ENCODE data around the gene MBOAT2.
A peak's percentile ranks its signal among the peaks of the same experiment; 100 is the strongest.

Gene MBOAT2

DNA sequence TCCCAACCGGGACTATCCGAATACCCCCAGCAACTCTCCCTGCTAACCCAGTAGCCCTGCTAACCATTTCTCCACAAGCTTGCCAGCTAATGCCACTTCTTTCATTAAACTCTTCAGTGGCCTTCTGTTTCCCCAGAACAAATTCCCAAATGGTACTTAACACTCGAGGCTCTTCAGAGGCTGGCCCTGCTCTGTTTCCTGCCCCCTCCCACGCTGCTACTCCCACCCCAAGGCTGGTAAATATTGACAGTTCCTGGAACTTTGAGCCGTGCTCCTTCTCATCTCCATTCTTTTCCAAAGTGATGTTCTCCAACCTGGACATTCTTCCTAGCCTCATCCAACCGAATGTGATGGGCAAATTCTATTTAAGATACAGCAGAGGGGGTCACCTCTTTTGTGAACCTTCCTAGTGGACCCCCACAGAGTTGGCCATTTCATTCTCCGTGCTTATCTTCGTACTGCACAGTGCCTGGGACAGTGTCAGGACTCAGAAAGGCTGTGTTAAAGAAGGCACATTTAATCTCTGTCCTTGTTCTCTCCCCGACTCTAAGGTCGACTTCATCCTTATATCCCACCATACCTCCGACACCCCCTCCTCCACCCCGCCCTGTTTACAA lies 162.9 kb downstream of the MBOAT2 start:
- Histone ChIP-seq H3K36me3 (ENCODE audit: control insufficient read depth, low read length) (peaks cover 4% of the 10 kb centered on the region; the same call in 1 of the 2 replicates), H3K79me2 (ENCODE audit: control insufficient read depth, low read length) (peaks cover 18% of the 10 kb centered on the region), H3K4me1 (ENCODE audit: control insufficient read depth, low read length) (peaks cover 14% of the 10 kb centered on the region), H3K27ac (ENCODE audit: low read depth, low read length) (no peak overlapping the region), H3K4me3 (ENCODE audit: low read length) (no peak overlapping the region), H3F3A (ENCODE audit: control insufficient read depth, insufficient read depth) (no peaks in the 10 kb centered on the region), H3K27me3 (ENCODE audit: control insufficient read depth, low read length) (peaks cover 5% of the 10 kb centered on the region; the same call in 1 of the 2 replicates), H3K9me3 (ENCODE audit: control insufficient read depth, insufficient read depth, low read length) (no peaks in the 10 kb centered on the region), H3K9me2 (replicated peaks; ENCODE audit: control insufficient read depth, low read length) (no peaks in the 10 kb centered on the region), H3K4me2 (ENCODE audit: low read length) (no peak overlapping the region), H4K20me1 (ENCODE audit: control insufficient read depth, insufficient read depth, low read depth, low read length) (no peaks in the 10 kb centered on the region)
- TF ChIP-seq, protein P1, sequence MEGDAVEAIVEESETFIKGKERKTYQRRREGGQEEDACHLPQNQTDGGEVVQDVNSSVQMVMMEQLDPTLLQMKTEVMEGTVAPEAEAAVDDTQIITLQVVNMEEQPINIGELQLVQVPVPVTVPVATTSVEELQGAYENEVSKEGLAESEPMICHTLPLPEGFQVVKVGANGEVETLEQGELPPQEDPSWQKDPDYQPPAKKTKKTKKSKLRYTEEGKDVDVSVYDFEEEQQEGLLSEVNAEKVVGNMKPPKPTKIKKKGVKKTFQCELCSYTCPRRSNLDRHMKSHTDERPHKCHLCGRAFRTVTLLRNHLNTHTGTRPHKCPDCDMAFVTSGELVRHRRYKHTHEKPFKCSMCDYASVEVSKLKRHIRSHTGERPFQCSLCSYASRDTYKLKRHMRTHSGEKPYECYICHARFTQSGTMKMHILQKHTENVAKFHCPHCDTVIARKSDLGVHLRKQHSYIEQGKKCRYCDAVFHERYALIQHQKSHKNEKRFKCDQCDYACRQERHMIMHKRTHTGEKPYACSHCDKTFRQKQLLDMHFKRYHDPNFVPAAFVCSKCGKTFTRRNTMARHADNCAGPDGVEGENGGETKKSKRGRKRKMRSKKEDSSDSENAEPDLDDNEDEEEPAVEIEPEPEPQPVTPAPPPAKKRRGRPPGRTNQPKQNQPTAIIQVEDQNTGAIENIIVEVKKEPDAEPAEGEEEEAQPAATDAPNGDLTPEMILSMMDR (IDR thresholded peaks at IDR 0.05; ENCODE audit: low read depth, low read length, poor library complexity, severe bottlenecking) = no peak
- TF ChIP-seq EZH2phosphoT487 (IDR thresholded peaks at IDR 0.05; ENCODE audit: borderline replicate concordance, low read length) = no peak

DNA sequence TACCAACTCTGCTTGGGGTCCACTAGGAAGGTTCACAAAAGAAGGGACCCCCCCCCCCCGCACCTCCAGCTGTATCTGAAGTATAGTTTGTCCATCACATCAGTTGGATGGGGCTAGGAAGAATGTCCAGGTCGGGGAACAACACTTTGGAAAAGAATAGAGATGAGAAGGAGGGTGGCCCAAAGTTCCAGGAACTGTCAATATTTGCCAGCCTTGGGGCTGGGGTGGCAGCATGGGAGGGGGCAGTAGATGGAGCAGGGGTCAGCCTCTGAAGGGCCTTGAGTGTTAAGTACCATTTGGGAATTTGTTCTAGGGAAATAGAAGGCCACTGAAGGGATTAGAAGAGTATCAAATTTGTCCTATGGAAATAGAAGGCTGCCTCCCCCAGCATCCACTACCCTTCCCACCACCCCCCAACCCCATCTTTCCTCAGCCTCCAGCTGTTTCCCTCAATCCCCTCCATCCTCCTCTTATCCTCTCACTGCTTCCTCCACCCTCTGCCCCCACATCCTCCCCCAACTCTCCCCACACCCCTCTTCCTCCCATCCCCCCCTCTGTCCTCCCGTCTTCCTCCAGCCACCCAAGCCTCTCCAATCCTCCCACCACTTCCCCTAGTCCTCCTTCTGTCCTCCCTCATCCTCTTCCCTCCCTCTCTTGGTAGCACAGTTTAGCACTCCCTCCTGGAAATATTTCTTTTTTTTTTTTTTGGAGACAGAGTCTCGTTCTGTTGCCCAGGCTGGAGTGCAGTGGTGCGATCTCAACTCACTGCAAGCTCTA lies 164.1 kb downstream of the MBOAT2 start:
- peaks cover 7% of the 10 kb centered on the region; the same call in 1 of the 2 replicates for H3K36me3 ChIP-seq (ENCODE audit: control insufficient read depth, low read length)
- no peaks in the 10 kb centered on the region for H4K20me1 ChIP-seq (ENCODE audit: control insufficient read depth, insufficient read depth, low read depth, low read length)
- H3K27ac ChIP-seq (ENCODE audit: low read depth, low read length) = no peak overlapping the region
- peaks cover 14% of the 10 kb centered on the region for H3K4me1 ChIP-seq (ENCODE audit: control insufficient read depth, low read length)
- H3K9me3 ChIP-seq (ENCODE audit: control insufficient read depth, insufficient read depth, low read length) = no peaks in the 10 kb centered on the region
- H3K27me3 ChIP-seq (ENCODE audit: control insufficient read depth, low read length) = no peaks in the 10 kb centered on the region
- H3K4me2 ChIP-seq (ENCODE audit: low read length) = no peak overlapping the region
- H3K4me3 ChIP-seq (ENCODE audit: low read length) = no peak overlapping the region
- H3F3A ChIP-seq (ENCODE audit: control insufficient read depth, insufficient read depth) = no peaks in the 10 kb centered on the region
- no peaks in the 10 kb centered on the region for H3K9me2 ChIP-seq (replicated peaks; ENCODE audit: control insufficient read depth, low read length)
- H3K79me2 ChIP-seq (ENCODE audit: control insufficient read depth, low read length) = peaks cover 30% of the 10 kb centered on the region
- TF ChIP-seq EZH2phosphoT487 (IDR thresholded peaks at IDR 0.05; ENCODE audit: borderline replicate concordance, low read length) = no peak
- TF ChIP-seq, protein P1 (IDR thresholded peaks at IDR 0.05; ENCODE audit: low read depth, low read length, poor library complexity, severe bottlenecking) = no peak

DNA sequence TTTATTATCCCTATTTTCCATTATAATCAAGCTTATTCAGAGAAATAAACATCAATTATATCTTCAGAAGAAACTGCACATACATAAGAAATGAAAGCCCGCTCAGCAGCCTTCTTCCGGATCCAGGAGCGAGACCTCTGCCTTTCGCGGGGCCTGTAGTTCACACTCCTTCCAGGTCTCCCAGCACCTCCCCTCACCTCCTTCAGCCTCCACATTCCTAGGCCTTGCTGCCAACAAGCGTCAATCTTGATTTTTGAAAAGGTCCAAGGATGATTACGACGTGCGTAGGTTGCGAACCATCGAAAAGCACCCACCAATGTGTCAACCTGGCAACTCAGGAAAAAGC lies 165.7 kb downstream of the MBOAT2 start:
- peaks cover 14% of the 10 kb centered on the region for H3K4me1 ChIP-seq (ENCODE audit: control insufficient read depth, low read length)
- H3K27me3 ChIP-seq (ENCODE audit: control insufficient read depth, low read length) = no peaks in the 10 kb centered on the region
- no peaks in the 10 kb centered on the region for H3K9me2 ChIP-seq (replicated peaks; ENCODE audit: control insufficient read depth, low read length)
- no peak overlapping the region for H3K27ac ChIP-seq (ENCODE audit: low read depth, low read length)
- no peaks in the 10 kb centered on the region for H3F3A ChIP-seq (ENCODE audit: control insufficient read depth, insufficient read depth)
- H3K79me2 ChIP-seq (ENCODE audit: control insufficient read depth, low read length) = peaks cover 42% of the 10 kb centered on the region
- H3K9me3 ChIP-seq (ENCODE audit: control insufficient read depth, insufficient read depth, low read length) = no peaks in the 10 kb centered on the region
- peaks cover 7% of the 10 kb centered on the region; the same call in 1 of the 2 replicates for H3K36me3 ChIP-seq (ENCODE audit: control insufficient read depth, low read length)
- peak overlapping the region; percentile 89 for H3K4me2 ChIP-seq (ENCODE audit: low read length)
- H3K4me3 ChIP-seq (ENCODE audit: low read length) = peak overlapping the region; percentile 96
- TF ChIP-seq EZH2phosphoT487 (IDR thresholded peaks at IDR 0.05; ENCODE audit: borderline replicate concordance, low read length) = no peak
- TF ChIP-seq, protein P1 (IDR thresholded peaks at IDR 0.05; ENCODE audit: low read depth, low read length, poor library complexity, severe bottlenecking) = no peak
- no peaks in the 10 kb centered on the region for H4K20me1 ChIP-seq (ENCODE audit: control insufficient read depth, insufficient read depth, low read depth, low read length)
